Measurements from ENCODE around the gene MINDY4.

The MINDY4 gene

DNA sequence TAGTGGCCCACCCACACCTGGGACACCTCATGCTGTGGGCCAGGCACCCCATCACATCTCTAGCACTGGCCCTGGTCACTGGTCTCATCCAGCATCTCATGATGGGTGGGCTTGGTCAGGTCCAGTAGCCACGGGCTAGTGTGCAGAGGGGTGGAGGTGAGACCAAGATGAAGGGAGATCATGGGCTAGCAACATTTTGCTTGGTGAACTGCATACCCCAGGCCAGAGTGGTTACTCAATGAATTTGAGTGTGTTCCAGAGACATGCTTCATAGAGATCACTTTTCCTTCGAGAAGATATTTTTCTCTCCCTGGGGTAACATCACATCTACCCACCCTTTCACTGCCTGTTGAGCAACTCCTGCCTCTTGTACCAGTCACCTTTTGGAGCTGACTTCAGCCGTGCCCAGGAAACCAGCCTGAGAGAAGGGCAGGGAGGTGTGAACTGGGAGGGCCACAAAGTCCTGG lies 44.2 kb downstream of the MINDY4 start:
- ChIA-PET CTCF (no interaction called here), POLR2A (no interaction called here)
- H3K36me3 ChIP-seq (ENCODE audit: control insufficient read depth in 2 of 2, insufficient read depth in 1 of 2, low read length in 2 of 2) = no peaks in the 10 kb centered on the region
- H3K27ac ChIP-seq (ENCODE audit: extremely low read depth, low read depth, low read length) = no peak overlapping the region
- no peak for TF ChIP-seq ZNF660 (tag by site-specific recombination; IDR thresholded peaks at IDR 0.05)
- no peak for TF ChIP-seq ZBTB44 (tag by site-specific recombination; IDR thresholded peaks at IDR 0.05)
- no peak for TF ChIP-seq ZFP69B (tag by site-specific recombination; IDR thresholded peaks at IDR 0.05)
- TF ChIP-seq ZNF341 (tag by site-specific recombination; IDR thresholded peaks at IDR 0.05; ENCODE audit: low read depth) = no peak
- TF ChIP-seq GLIS2 (tag by site-specific recombination; IDR thresholded peaks at IDR 0.05) = no peak
- TF ChIP-seq ZNF16 (tag by site-specific recombination; IDR thresholded peaks at IDR 0.05; ENCODE audit: low read depth) = no peak
- no peak for TF ChIP-seq ZNF184 (tag by site-specific recombination; IDR thresholded peaks at IDR 0.05)
- TF ChIP-seq, protein P1, sequence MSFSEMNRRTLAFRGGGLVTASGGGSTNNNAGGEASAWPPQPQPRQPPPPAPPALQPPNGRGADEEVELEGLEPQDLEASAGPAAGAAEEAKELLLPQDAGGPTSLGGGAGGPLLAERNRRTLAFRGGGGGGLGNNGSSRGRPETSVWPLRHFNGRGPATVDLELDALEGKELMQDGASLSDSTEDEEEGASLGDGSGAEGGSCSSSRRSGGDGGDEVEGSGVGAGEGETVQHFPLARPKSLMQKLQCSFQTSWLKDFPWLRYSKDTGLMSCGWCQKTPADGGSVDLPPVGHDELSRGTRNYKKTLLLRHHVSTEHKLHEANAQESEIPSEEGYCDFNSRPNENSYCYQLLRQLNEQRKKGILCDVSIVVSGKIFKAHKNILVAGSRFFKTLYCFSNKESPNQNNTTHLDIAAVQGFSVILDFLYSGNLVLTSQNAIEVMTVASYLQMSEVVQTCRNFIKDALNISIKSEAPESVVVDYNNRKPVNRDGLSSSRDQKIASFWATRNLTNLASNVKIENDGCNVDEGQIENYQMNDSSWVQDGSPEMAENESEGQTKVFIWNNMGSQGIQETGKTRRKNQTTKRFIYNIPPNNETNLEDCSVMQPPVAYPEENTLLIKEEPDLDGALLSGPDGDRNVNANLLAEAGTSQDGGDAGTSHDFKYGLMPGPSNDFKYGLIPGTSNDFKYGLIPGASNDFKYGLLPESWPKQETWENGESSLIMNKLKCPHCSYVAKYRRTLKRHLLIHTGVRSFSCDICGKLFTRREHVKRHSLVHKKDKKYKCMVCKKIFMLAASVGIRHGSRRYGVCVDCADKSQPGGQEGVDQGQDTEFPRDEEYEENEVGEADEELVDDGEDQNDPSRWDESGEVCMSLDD (tag by site-specific recombination; IDR thresholded peaks at IDR 0.05) = no peak
- TF ChIP-seq HIC1 (tag by site-specific recombination; IDR thresholded peaks at IDR 0.05) = no peak
- TF ChIP-seq ZNF785 (tag by site-specific recombination; IDR thresholded peaks at IDR 0.05) = no peak
- H3K4me1 ChIP-seq (ENCODE audit: control insufficient read depth, insufficient read depth, low read length) = no peaks in the 10 kb centered on the region
- H3K9me3 ChIP-seq (ENCODE audit: control insufficient read depth, insufficient read depth, low read depth, low read length) = no peaks in the 10 kb centered on the region
- H3K4me3 ChIP-seq (ENCODE audit: low read depth, low read length) = no peak overlapping the region

DNA sequence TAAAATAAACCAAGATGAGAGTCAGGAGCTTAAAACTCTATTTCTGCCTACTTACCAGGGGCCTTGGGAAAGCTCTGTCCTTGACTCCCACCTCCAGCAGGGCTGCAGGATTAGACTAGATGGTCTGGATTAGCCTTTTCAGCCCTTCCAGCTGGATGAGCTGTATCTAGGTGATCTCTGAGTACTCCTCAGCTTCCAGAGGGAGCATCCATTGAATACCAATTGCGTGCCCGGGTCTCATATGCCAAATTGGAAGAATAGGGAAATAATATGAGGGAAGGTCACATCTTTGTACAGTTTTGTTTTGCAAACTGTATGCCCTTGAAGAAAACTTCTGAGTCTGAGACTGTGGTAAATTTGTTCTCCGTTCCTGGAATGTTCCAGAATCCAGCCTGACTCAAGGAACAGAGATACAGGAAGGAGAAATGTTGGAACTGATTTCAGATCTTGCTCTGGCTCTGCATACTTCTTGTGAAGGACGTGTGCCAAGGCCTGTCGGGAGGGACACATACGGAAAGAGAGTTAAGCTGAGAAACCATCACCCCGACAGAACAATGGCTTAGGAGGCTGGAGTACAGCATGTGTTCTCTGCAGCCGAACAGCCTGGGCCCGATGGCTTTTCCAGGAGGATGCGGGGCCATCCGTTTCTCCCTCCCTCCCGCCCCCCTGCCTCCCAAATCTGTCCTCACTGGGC lies 44.9 kb downstream of the MINDY4 start:
- Histone ChIP-seq H3K9me3 (ENCODE audit: control insufficient read depth, insufficient read depth, low read depth, low read length) (no peaks in the 10 kb centered on the region), H3K4me3 (ENCODE audit: low read depth, low read length) (no peak overlapping the region), H3K4me1 (ENCODE audit: control insufficient read depth, insufficient read depth, low read length) (no peaks in the 10 kb centered on the region), H3K27ac (ENCODE audit: extremely low read depth, low read depth, low read length) (no peak overlapping the region), H3K36me3 (ENCODE audit: control insufficient read depth in 2 of 2, insufficient read depth in 1 of 2, low read length in 2 of 2) (no peaks in the 10 kb centered on the region)
- CTCF ChIA-PET = no interaction called here
- TF ChIP-seq ZNF501 (tag by site-specific recombination; IDR thresholded peaks at IDR 0.05) (no peak), SP3 (tag by site-specific recombination; IDR thresholded peaks at IDR 0.05) (no peak)
- POLR2A ChIA-PET = no interaction called here

- Histone ChIP-seq H3K36me3 (ENCODE audit: control insufficient read depth in 2 of 2, insufficient read depth in 1 of 2, low read length in 2 of 2) (no peaks in the 10 kb centered on the region), H3K4me1 (ENCODE audit: control insufficient read depth, insufficient read depth, low read length) (no peaks in the 10 kb centered on the region), H3K4me3 (ENCODE audit: low read depth, low read length) (no peak overlapping the region), H3K9me3 (ENCODE audit: control insufficient read depth, insufficient read depth, low read depth, low read length) (no peaks in the 10 kb centered on the region), H3K27ac (ENCODE audit: extremely low read depth, low read depth, low read length) (no peak overlapping the region)
- ChIA-PET CTCF (interaction anchor here (0.9 kb wide), 1 partner anchor 15 kb away, joined by 3 read pairs; no protein-coding TSS in a partner anchor), POLR2A (no interaction called here)
- TF ChIP-seq, protein P2, sequence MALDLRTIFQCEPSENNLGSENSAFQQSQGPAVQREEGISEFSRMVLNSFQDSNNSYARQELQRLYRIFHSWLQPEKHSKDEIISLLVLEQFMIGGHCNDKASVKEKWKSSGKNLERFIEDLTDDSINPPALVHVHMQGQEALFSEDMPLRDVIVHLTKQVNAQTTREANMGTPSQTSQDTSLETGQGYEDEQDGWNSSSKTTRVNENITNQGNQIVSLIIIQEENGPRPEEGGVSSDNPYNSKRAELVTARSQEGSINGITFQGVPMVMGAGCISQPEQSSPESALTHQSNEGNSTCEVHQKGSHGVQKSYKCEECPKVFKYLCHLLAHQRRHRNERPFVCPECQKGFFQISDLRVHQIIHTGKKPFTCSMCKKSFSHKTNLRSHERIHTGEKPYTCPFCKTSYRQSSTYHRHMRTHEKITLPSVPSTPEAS (tag by site-specific recombination; IDR thresholded peaks at IDR 0.05) = no peak
- TF ChIP-seq, protein P3, sequence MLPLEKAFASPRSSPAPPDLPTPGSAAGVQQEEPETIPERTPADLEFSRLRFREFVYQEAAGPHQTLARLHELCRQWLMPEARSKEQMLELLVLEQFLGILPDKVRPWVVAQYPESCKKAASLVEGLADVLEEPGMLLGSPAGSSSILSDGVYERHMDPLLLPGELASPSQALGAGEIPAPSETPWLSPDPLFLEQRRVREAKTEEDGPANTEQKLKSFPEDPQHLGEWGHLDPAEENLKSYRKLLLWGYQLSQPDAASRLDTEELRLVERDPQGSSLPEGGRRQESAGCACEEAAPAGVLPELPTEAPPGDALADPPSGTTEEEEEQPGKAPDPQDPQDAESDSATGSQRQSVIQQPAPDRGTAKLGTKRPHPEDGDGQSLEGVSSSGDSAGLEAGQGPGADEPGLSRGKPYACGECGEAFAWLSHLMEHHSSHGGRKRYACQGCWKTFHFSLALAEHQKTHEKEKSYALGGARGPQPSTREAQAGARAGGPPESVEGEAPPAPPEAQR (tag by site-specific recombination; IDR thresholded peaks at IDR 0.05) = no peak
- TF ChIP-seq, protein P4, sequence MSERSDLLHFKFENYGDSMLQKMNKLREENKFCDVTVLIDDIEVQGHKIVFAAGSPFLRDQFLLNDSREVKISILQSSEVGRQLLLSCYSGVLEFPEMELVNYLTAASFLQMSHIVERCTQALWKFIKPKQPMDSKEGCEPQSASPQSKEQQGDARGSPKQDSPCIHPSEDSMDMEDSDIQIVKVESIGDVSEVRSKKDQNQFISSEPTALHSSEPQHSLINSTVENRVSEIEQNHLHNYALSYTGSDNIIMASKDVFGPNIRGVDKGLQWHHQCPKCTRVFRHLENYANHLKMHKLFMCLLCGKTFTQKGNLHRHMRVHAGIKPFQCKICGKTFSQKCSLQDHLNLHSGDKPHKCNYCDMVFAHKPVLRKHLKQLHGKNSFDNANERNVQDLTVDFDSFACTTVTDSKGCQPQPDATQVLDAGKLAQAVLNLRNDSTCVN (tag by site-specific recombination; optimal IDR thresholded peaks at IDR 0.05) = no peak
- TF ChIP-seq ZNF677 (tag by site-specific recombination; IDR thresholded peaks at IDR 0.05) (no peak), ZNF704 (tag by site-specific recombination; IDR thresholded peaks at IDR 0.05) (no peak), ZNF426 (tag by site-specific recombination; IDR thresholded peaks at IDR 0.05) (no peak)
Measured at GRCh38 chr7:30816645-30817370, 45.6 kb downstream of the MINDY4 start.
